Ovary (tissue), 9 donors: ENCODE data around the gene RAPGEF4. TPM values are rescaled to one million over a fixed set of nuclear protein-coding genes. Genes with fewer than 3 reads are reported as not detected.

Experiments
- DNase-seq, 5 donors: peaks; one replicate each; pipeline ENCODE4 v3.0.0-alpha.2; 2019 to 2020
- H3K27ac ChIP-seq, 2 donors: fragments of 200-600 bp; one replicate each; pipeline versions ENCODE4 v1.5.1 to v1.8.0; 2019 to 2022
- H3K27me3 ChIP-seq: fragments of 200-600 bp; one replicate; pipeline ENCODE4 v1.8.0; 2022
- H3K36me3 ChIP-seq: fragments of 200-600 bp; sonication (generic); one replicate; pipeline ENCODE4 v1.5.1; 2019
- H3K4me1 ChIP-seq: one replicate; pipeline ENCODE4 v1.8.1; 2013; ENCODE audit warnings: mild to moderate bottlenecking, moderate library complexity; ENCODE audit not compliant: insufficient read depth
- H3K4me3 ChIP-seq: fragments of 200-600 bp; sonication (generic); one replicate; pipeline ENCODE4 v1.5.1; 2017
- H3K9me3 ChIP-seq, 2 donors: fragments of 200-600 bp in 1 of 2; sonication (generic) in 1 of 2; one replicate each; pipeline versions ENCODE4 v1.5.1 to v1.8.1; 2013 to 2019; ENCODE audit warnings: mild to moderate bottlenecking in 1 of 2, moderate library complexity in 1 of 2
- CTCF ChIP-seq, 3 donors: fragments of 450-650 bp in 2 of 3; fragments of 200-600 bp in 1 of 3; IDR thresholded peaks; one replicate each; pipeline versions ENCODE4 v1.5.1 to v1.8.0; 2016 to 2022; ENCODE audit warnings: antibody characterized with exemption in 3 of 3, mild to moderate bottlenecking in 1 of 3
- EP300 ChIP-seq: sonication (generic); formaldehyde crosslinking; IDR thresholded peaks from one replicate; pipeline ENCODE4 v1.6.1; 2017; ENCODE audit warnings: antibody characterized with exemption
- POLR2A ChIP-seq: fragments of 450-650 bp; IDR thresholded peaks from one replicate; pipeline ENCODE4 v1.6.1; 2017; ENCODE audit warnings: antibody characterized with exemption, mild to moderate bottlenecking, moderate library complexity
- WGBS, 3 donors: extraction: QIAGEN DNeasy Blood & Tissue Kit in 1 of 3; methylation state at CpG; one replicate each; pipeline versions ENCODE4 v1.1.5 to v1.1.7; 2013 to 2017; 5-methylcytosine and 5-hydroxymethylcytosine counted together
- intact Hi-C, 4 donors: fragments of 100-400 bp; cut with DNase I; formaldehyde crosslinking; loops; one replicate each; pipeline versions ENCODE4 v1.11.0 to v1.15.1; 2022 to 2023
- polyA plus RNA-seq, 2 donors: library from polyadenylated mRNA; stranded (reverse); fragments of 200-250 nt in 1 of 2; fragments of 350-450 nt in 1 of 2; fragmentation: Illumina TruSeq in 1 of 2; extraction: RNeasy Lipid Tissue Mini Kit (QIAGEN cat#74804) in 1 of 2; gene quantifications; one replicate each; pipeline ENCODE4 v1.2.3, GENCODE V29; 2013 to 2014
- total RNA-seq, 7 donors: library from RNA; depleted of rRNA in 2 of 7; stranded (reverse); fragments of >200 nt in 2 of 7; fragmentation: NEBNext Ultra II Directional in 3 of 7; extraction: Animal tissue kit (Norgen Biotek cat#: 25700) in 3 of 7; gene quantifications; one replicate each; pipeline versions ENCODE4 v1.1.0 to v1.2.4, GENCODE V29; 2016 to 2023
- donor health status: DM: no; HTN: no; CAD: no; lungs with moderate emphysema.
- donor health status: DM: no; HTN: no; CAD: no.
- donor health status: Bipolar disorder and iron deficiency.
- donor health status: DM: yes; HTN: yes; CAD: no.
- donor health status: DM: no; HTN: no; CAD: no.
- donor health status: DM: yes; HTN: yes; CAD: no.

RAPGEF4 gene
- total and polyA plus RNA-seq, 9 donors: 6.8 to 24.6 (median 8.3) TPM

GRCh38 chr2:172736424-172737174 lies 954 bp downstream of the RAPGEF4 start:
- Histone ChIP-seq H3K36me3 (no peaks in the 10 kb centered on the region), H3K27ac (no peak overlapping the region), H3K9me3 (no peaks in the 10 kb centered on the region), H3K4me3 (no peak overlapping the region), H3K27me3 (no peaks in the 10 kb centered on the region), H3K4me1 (no peaks in the 10 kb centered on the region)
- intact Hi-C loops: no loop called here
- no peak for DNase-seq
- TF ChIP-seq EP300 (no peak), POLR2A (no peak), CTCF (IDR thresholded peaks at IDR 0.05) (no peak)
- 30 to 38% (median 36%) methylated on average over 16 of the region's 16 CpGs for WGBS, 3 donors

DNA sequence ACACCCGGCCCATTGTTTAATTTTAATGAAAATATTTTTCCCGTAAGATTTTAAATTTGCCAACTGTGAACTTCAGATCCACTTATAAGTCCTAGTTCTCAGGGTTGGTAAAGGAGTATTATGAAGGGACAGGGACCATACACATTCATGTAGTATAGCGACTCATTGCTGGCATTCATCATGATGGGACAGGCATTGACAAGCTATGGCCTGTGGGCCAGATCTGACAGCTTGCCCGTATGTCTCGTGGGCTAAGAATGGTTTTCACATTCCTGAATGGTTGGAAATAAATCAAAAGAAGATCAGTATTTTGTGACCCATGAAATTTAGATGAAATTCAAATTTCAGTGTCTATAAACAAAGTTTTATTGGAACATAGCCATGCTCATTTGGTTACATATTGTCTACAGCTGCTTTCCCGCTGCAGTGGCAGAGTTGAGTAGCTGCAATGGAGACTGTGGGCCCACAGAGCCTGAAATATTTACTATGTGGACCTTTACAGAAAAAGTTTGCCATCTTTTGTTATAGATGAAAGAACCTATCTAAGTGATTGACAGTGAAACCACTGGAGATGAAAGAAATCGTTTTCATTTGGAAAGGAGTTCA lies 4.1 kb downstream of the RAPGEF4 start:
- Histone ChIP-seq H3K36me3 (no peaks in the 10 kb centered on the region), H3K9me3 (no peaks in the 10 kb centered on the region), H3K4me1 (no peaks in the 10 kb centered on the region), H3K27me3 (no peaks in the 10 kb centered on the region), H3K4me3 (no peak overlapping the region), H3K27ac (no peak overlapping the region)
- intact Hi-C loops: no loop called here
- WGBS, 3 donors: 92 to 94% (median 92%) methylated on average over 7 of the region's 7 CpGs
- DNase-seq: no peak
- TF ChIP-seq EP300 (no peak), POLR2A (no peak), CTCF (IDR thresholded peaks at IDR 0.05) (no peak)

- Histone ChIP-seq H3K4me1 (no peaks in the 10 kb centered on the region), H3K4me3 (no peak overlapping the region), H3K27ac (no peak overlapping the region), H3K36me3 (no peaks in the 10 kb centered on the region), H3K9me3 (no peaks in the 10 kb centered on the region), H3K27me3 (no peaks in the 10 kb centered on the region)
- 86 to 89% (median 87%) methylated on average over 5 of the region's 5 CpGs for WGBS, 3 donors
- no peak for DNase-seq
- no peak for TF ChIP-seq POLR2A
- no peak for TF ChIP-seq EP300
- TF ChIP-seq CTCF (IDR thresholded peaks at IDR 0.05): no peak
- intact Hi-C loops: no loop called here
These were observed 5.2 kb downstream of the RAPGEF4 start for GRCh38 chr2:172740856-172741255.

DNA sequence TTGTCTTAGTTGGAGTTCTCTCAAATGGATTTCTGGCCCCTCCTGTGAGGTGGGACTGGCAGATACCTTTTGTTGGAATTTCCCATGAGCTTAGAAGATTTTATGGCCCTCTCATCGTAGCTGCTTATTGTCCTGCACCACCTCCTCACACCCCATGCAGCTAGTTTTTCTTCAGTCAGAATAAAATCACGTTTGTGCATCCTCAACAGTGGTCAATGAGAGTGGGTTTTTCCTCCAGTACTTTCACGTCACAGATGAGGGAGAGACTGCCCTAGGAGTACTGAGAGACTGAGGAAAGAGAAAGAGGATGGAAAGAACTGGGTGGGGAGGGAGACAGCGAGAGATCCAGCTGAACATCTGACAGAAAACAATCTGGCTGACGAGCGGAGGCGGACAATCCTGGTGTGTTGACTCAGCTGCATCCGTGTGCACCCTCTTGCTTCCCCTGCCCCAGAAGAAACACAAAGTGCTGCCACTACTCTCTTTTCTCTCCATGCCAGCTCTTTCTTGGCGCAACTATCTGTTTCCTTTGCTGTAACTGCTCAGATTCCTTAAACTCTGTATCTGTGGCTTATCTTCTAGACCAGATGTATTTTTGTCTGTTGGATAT lies 7.4 kb downstream of the RAPGEF4 start:
- Histone ChIP-seq H3K4me3 (no peak overlapping the region), H3K27me3 (no peaks in the 10 kb centered on the region), H3K4me1 (no peaks in the 10 kb centered on the region), H3K36me3 (no peaks in the 10 kb centered on the region), H3K9me3 (no peaks in the 10 kb centered on the region), H3K27ac (no peak overlapping the region)
- TF ChIP-seq EP300: no peak
- TF ChIP-seq POLR2A: no peak
- no peak for TF ChIP-seq CTCF (IDR thresholded peaks at IDR 0.05)
- 68 to 71% (median 70%) methylated on average over 9 of the region's 9 CpGs for WGBS, 3 donors
- no peak for DNase-seq
- intact Hi-C loops: no loop called here
